Activated B cell treated with CpG ODN at 0.5 μM for 24 hours (primary cell): Measurements from ENCODE around the gene ANXA6. TPM values are rescaled to one million over a fixed set of nuclear protein-coding genes. Genes with fewer than 3 reads are reported as not detected.
"Not testable (repeated sequence)": the region's sequence is repeated elsewhere in the genome, so short reads cannot be mapped to it uniquely, and the experiment has no call there.

ENCODE experiments used
- ATAC-seq: fragments of 200-7000 bp; cut with Tn5 transposase; one replicate; pipeline ENCODE4 v1.10.0; 2021; ENCODE audit warnings: low read depth, mild to moderate bottlenecking, moderate library complexity
- CTCF ChIA-PET: fragments of 350-600 bp; sonication (Branson Sonifier 250); formaldehyde crosslinking; loops from one replicate; lab custom pipeline; 2021; ENCODE audit warnings: antibody characterized with exemption; lab: Charles Lee
- POLR2A ChIA-PET: fragments of 350-600 bp; sonication (Branson Sonifier 250); formaldehyde crosslinking; loops from one replicate; lab custom pipeline; 2021; ENCODE audit warnings: antibody characterized with exemption; lab: Charles Lee
- DNase-seq: peaks from one replicate; pipeline ENCODE4 v3.0.0; 2022
- H3K27ac Mint-ChIP-seq: one replicate; pipeline ENCODE4 v1.8.0; 2020; ENCODE audit warnings: mixed read lengths
- H3K27me3 Mint-ChIP-seq: one replicate; pipeline ENCODE4 v1.8.0; 2021; ENCODE audit warnings: mixed read lengths
- H3K36me3 Mint-ChIP-seq: one replicate; pipeline ENCODE4 v1.8.0; 2021; ENCODE audit warnings: low read depth, mixed read lengths
- H3K4me1 Mint-ChIP-seq: one replicate; pipeline ENCODE4 v1.8.0; 2021; ENCODE audit warnings: mixed read lengths
- H3K4me3 Mint-ChIP-seq: one replicate; pipeline ENCODE4 v1.8.0; 2020; ENCODE audit warnings: mild to moderate bottlenecking, mixed read lengths
- H3K9me3 Mint-ChIP-seq: one replicate; pipeline ENCODE4 v1.8.0; 2020; ENCODE audit warnings: mixed read lengths
- intact Hi-C: fragments of 100-400 bp; cut with micrococcal nuclease; formaldehyde crosslinking; loops from one replicate; pipeline ENCODE4 v1.15.1; 2024
- total RNA-seq: library from RNA; stranded (reverse); gene quantifications from 2 replicates; pipeline ENCODE4 v1.2.3, GENCODE V29; 2022
- TF ChIP-seq, protein P1 (sequence below): fragments of 200-600 bp; IDR thresholded peaks from one replicate; pipeline ENCODE4 v1.8.0; 2022; ENCODE audit warnings: antibody characterized with exemption, mild to moderate bottlenecking

Gene ANXA6
- total RNA-seq, 1 donor from 2014 or later: 367 TPM

DNA sequence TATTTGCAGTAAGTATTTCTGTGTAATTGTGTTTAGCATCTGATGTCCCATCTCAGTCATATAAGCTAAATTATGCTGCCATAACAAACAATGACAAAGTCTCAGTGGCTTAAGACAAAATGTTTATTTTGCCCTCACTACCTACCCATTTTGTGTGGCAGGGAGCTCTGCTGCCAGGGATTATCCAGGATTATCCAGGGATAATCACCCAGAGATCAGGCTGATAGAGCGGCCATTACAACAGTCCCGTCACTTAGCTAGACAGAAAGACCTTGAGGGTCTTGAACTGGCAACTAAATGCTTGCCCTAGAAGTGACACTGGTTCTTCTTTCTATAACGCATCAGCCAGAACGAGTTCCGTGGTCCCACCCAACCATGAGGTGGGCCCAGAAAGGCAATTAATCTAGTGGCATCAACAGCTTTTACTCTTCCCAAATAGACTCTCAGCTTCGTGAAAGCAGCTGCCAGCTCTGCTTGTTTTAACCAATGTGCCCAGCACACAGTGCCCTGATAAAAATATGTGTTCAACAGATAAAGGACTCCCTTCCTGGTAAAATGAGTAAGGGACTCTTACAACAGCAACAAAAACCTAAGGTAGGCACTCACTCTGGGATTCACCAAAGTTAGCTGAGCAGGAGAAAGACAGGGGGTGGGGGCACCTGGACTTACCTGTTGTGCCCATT lies 43.5 kb upstream of the ANXA6 start:
- peaks cover 67% of the 10 kb centered on the region for H3K36me3 Mint-ChIP-seq
- no peak overlapping the region for H3K4me3 Mint-ChIP-seq
- H3K27me3 Mint-ChIP-seq: no peaks in the 10 kb centered on the region
- DNase-seq (no peak), ATAC-seq (no peak)
- ChIA-PET CTCF (interaction anchor here (1.8 to 2.7 kb wide), 2 partner anchors 36 to 38 kb away, joined by 7 read pairs; no protein-coding TSS in a partner anchor), POLR2A (interaction anchor here (3.0 to 3.7 kb wide), 2 partner anchors 10 to 13 kb away, joined by 14 to 28 read pairs; no protein-coding TSS in a partner anchor)
- intact Hi-C loops: no loop called here
- H3K4me1 Mint-ChIP-seq: peaks cover 67% of the 10 kb centered on the region
- H3K9me3 Mint-ChIP-seq: peaks cover 3% of the 10 kb centered on the region
- TF ChIP-seq, protein P1, sequence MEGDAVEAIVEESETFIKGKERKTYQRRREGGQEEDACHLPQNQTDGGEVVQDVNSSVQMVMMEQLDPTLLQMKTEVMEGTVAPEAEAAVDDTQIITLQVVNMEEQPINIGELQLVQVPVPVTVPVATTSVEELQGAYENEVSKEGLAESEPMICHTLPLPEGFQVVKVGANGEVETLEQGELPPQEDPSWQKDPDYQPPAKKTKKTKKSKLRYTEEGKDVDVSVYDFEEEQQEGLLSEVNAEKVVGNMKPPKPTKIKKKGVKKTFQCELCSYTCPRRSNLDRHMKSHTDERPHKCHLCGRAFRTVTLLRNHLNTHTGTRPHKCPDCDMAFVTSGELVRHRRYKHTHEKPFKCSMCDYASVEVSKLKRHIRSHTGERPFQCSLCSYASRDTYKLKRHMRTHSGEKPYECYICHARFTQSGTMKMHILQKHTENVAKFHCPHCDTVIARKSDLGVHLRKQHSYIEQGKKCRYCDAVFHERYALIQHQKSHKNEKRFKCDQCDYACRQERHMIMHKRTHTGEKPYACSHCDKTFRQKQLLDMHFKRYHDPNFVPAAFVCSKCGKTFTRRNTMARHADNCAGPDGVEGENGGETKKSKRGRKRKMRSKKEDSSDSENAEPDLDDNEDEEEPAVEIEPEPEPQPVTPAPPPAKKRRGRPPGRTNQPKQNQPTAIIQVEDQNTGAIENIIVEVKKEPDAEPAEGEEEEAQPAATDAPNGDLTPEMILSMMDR: no peak
- H3K27ac Mint-ChIP-seq: peak overlapping the region; percentile 63

GRCh38 chr5:151199581-151200185 lies 42.1 kb upstream of the ANXA6 start:
- CTCF ChIA-PET: no interaction called here
- H3K36me3 Mint-ChIP-seq: peaks cover 67% of the 10 kb centered on the region
- peaks cover 68% of the 10 kb centered on the region for H3K4me1 Mint-ChIP-seq
- no peak for ATAC-seq
- H3K27ac Mint-ChIP-seq: peak overlapping the region; percentile 53
- peaks cover 3% of the 10 kb centered on the region for H3K9me3 Mint-ChIP-seq
- POLR2A ChIA-PET: interaction anchor here (0.6 to 1.2 kb wide), 2 partner anchors 8 to 12 kb away, joined by 5 to 9 read pairs; no protein-coding TSS in a partner anchor
- no peak overlapping the region for H3K4me3 Mint-ChIP-seq
- TF ChIP-seq, protein P1: no peak
- intact Hi-C loops: no loop called here
- H3K27me3 Mint-ChIP-seq: no peaks in the 10 kb centered on the region
- no peak for DNase-seq

DNA sequence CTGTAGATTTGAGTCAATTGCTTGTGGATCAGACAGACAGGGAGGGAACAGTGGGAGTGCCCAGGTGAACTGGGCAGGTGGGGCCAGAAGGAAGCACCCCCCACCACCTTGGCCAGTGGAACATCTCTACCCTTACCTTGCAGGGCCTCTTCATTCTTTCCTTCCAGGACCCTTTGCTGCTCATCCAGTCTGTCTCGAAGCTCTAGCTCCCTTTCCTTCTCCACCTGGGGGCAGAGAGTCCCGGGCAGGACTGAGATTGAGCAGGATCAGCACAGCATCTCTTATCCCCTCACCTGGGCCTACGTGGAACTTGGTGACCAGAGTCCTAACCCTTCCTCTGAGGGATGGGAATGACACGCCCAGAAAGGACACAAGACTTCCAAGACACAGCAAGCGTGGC lies 41.3 kb upstream of the ANXA6 start:
- intact Hi-C loops: no loop called here
- ChIA-PET CTCF (no interaction called here), POLR2A (interaction anchor here (1.0 to 1.4 kb wide), 4 partner anchors 12 to 40 kb away, joined by 4 to 5 read pairs (median 4); no protein-coding TSS in a partner anchor)
- Mint-ChIP-seq H3K27me3 (no peaks in the 10 kb centered on the region), H3K9me3 (peaks cover 3% of the 10 kb centered on the region), H3K4me3 (no peak overlapping the region), H3K4me1 (peaks cover 73% of the 10 kb centered on the region), H3K27ac (no peak overlapping the region), H3K36me3 (peaks cover 64% of the 10 kb centered on the region)
- DNase-seq (no peak), ATAC-seq (no peak)
- TF ChIP-seq, protein P1: no peak

DNA sequence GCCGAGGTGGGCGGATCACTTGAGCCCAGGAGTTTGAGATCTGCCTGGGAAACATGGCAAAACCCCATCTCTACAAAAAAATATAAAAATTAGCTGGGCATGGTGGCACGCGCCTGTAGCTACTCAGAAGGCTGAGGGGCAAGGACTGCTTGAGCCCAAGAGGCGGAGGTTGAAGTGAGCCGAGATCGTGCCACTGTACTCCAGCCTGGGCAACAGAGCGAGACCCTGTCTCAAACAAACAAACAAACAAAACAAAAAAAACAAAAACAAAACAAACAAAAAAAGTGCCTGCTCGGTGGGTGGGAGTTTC lies 39.7 kb upstream of the ANXA6 start:
- ChIA-PET POLR2A (interaction anchor here (0.6 to 1.9 kb wide), 7 partner anchors 12 to 112 kb away, joined by 3 to 20 read pairs (median 7); partner anchors contain the start of genes CCDC69 and GM2A), CTCF (interaction anchor here (1.0 to 1.1 kb wide), 2 partner anchors 15 to 32 kb away, joined by 3 to 4 read pairs; no protein-coding TSS in a partner anchor)
- Mint-ChIP-seq H3K36me3 (peaks cover 70% of the 10 kb centered on the region), H3K4me1 (peaks cover 73% of the 10 kb centered on the region), H3K27ac (peak overlapping the region; percentile 84)
- intact Hi-C loops: loop anchor here (2.0 kb wide), 1 partner anchor 18 kb away; no protein-coding TSS in a partner anchor
- H3K9me3 Mint-ChIP-seq, DNase-seq, ATAC-seq, H3K27me3 Mint-ChIP-seq, H3K4me3 Mint-ChIP-seq: not testable (repeated sequence)

GRCh38 chr5:151196556-151197290 lies 39.1 kb upstream of the ANXA6 start:
- intact Hi-C loops: loop anchor here (1.0 to 2.0 kb wide), 6 partner anchors 18 to 73 kb away; partner anchors contain the start of genes CCDC69 and GM2A
- H3K4me1 Mint-ChIP-seq: peaks cover 75% of the 10 kb centered on the region
- H3K36me3 Mint-ChIP-seq: peaks cover 69% of the 10 kb centered on the region
- no peaks in the 10 kb centered on the region for H3K27me3 Mint-ChIP-seq
- DNase-seq (peak; percentile 31), ATAC-seq (peak; percentile 95)
- peak overlapping the region; percentile 29 for H3K4me3 Mint-ChIP-seq
- TF ChIP-seq, protein P1: no peak
- peaks cover 5% of the 10 kb centered on the region for H3K9me3 Mint-ChIP-seq
- peak overlapping the region; percentile 84 for H3K27ac Mint-ChIP-seq
- ChIA-PET CTCF (interaction anchor here (1.0 to 1.1 kb wide), 2 partner anchors 15 to 32 kb away, joined by 3 to 4 read pairs; no protein-coding TSS in a partner anchor), POLR2A (interaction anchor here (0.6 to 1.9 kb wide), 7 partner anchors 12 to 111 kb away, joined by 3 to 20 read pairs (median 7); partner anchors contain the start of genes CCDC69 and GM2A)
